HG03060 (cell line): ENCODE results near the gene IL20RB.
A peak's percentile ranks its signal among the peaks of the same experiment; 100 is the strongest.

Experiments used
- ATAC-seq: cut with Tn5 transposase; IDR thresholded peaks from one replicate; pipeline ENCODE4 v1.9.1; 2021; ENCODE audit warnings: low read depth, moderate number of reproducible peaks; ENCODE audit not compliant: unreplicated experiment

The IL20RB gene

GRCh38 chr3:136957751-136958288 is at the start of gene IL20RB:
TSS of gene IL20RB (plus strand) at chr3:136957983. CDS start at chr3:136958114, 131 bp downstream.
- no peak for ATAC-seq

- ATAC-seq, result no peak
Observed at GRCh38 chr3:136908297-136908696, 49.5 kb upstream of the IL20RB start.

- no peak for ATAC-seq
Observed at GRCh38 chr3:136909187-136909586, 48.6 kb upstream of the IL20RB start.

- ATAC-seq, result no peak
Observed at GRCh38 chr3:136910697-136911096, 47.1 kb upstream of the IL20RB start.

- ATAC-seq, result no peak
Observed at GRCh38 chr3:136913168-136913567, 44.6 kb upstream of the IL20RB start.

- ATAC-seq, result no peak
Observed at GRCh38 chr3:136914739-136915138, 43.0 kb upstream of the IL20RB start.

GRCh38 chr3:136916223-136916622 is 41.6 kb upstream of the IL20RB start:
- no peak for ATAC-seq

- no peak for ATAC-seq
Observed at GRCh38 chr3:136919799-136920580, 37.8 kb upstream of the IL20RB start.

- ATAC-seq, result no peak
Observed at GRCh38 chr3:136920904-136921611, 36.7 kb upstream of the IL20RB start.

GRCh38 chr3:136925425-136926190 is 32.2 kb upstream of the IL20RB start:
- peak; percentile 46 for ATAC-seq

- no peak for ATAC-seq
Observed at GRCh38 chr3:136928240-136928639, 29.5 kb upstream of the IL20RB start.

GRCh38 chr3:136929977-136930670 is 27.7 kb upstream of the IL20RB start:
- no peak for ATAC-seq

GRCh38 chr3:136931606-136932005 is 26.2 kb upstream of the IL20RB start:
- no peak for ATAC-seq

- ATAC-seq, result no peak
Observed at GRCh38 chr3:136932523-136932922, 25.3 kb upstream of the IL20RB start.

- no peak for ATAC-seq
Observed at GRCh38 chr3:136932978-136933772, 24.6 kb upstream of the IL20RB start.

- ATAC-seq, result no peak
Observed at GRCh38 chr3:136937175-136937574, 20.6 kb upstream of the IL20RB start.

GRCh38 chr3:136937851-136938250 is 19.9 kb upstream of the IL20RB start:
- no peak for ATAC-seq

GRCh38 chr3:136938334-136938733 is 19.4 kb upstream of the IL20RB start:
- ATAC-seq, result no peak

- ATAC-seq, result no peak
Observed at GRCh38 chr3:136939489-136939888, 18.3 kb upstream of the IL20RB start.

GRCh38 chr3:136942803-136943202 is 15.0 kb upstream of the IL20RB start:
- ATAC-seq, result no peak
